ENCODE measurements around the gene ACAD10. TPM values are rescaled to one million over a fixed set of nuclear protein-coding genes. Genes with fewer than 3 reads are reported as not detected.
A peak's percentile ranks its signal among the peaks of the same experiment; 100 is the strongest.

Gene ACAD10
- total and polyA plus RNA-seq, 2 donors from 2014 or later: 33.7 to 47.0 TPM

DNA sequence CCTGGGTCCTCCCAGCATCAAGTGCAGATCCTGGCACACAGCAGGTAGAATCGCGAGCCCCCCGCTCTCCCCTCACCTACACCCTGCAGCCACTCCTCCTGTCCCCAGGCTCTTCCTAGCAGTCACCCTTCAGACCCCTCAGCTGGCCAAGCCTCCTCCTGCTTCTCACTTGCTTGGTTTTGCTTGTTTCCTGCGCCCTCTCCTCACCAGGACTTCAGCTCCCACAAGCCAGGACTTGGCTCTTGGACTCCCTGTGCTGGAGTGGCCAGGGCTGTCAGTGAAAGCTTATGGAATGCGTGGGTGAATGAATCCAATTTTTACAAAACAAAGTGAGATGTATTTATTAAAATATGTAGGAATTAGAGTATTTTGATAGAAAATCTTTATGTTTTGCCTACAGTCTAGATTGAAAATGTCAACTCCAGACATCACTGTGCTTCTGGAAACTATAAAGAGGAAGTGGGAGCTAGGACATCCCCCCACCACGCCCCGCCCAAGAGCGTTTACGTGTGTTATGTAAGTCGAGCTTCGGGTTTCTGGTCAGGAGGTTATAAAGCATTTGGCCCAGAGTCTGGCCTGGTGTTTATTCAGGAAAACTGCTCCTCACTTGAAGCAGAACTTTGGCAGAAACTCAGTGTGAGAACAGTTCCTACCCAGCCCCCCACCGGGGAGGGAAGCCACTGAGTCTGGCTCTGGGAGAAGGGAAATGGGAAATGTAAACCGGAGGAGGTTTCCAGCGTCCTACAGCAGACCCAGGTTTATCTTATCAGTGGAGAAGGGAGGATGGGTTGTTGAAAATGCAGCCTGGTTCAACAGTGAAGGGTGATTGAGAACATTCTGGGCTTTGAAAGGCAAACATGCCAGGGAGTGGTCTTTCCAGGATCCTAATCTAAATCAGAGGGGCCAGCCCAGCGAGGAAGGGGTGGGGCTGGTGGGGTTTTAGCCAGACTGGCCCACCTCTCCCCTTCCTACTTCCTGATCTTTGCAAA is 89.6 kb downstream of the ACAD10 start:
- FAIRE-seq (peak; percentile 61), DNase-seq (peak; percentile 77 to 97 (median 91))
- Histone ChIP-seq H3K9ac (ENCODE audit: low read length in 3 of 3) (peak overlapping the region in 2 of 3 donors; percentile 46 to 63), H3K27me3 (ENCODE audit: control insufficient read depth, insufficient read depth, low read length) (no peaks in the 10 kb centered on the region), H3K27ac (ENCODE audit: low read depth in 2 of 2, low read length in 2 of 2) (peak overlapping the region; percentile 93 to 96), H3K9me3 (ENCODE audit: control insufficient read depth in 2 of 3, insufficient read depth in 1 of 3, low read length in 3 of 3) (no peaks in the 10 kb centered on the region), H3K4me3 (ENCODE audit: low read length in 3 of 3) (peak overlapping the region in 2 of 3 donors; percentile 6 to 36), H3K4me1 (ENCODE audit: control insufficient read depth in 2 of 3, insufficient read depth in 2 of 3, low read depth in 1 of 3, low read length in 3 of 3) (peaks cover 9 to 51% (median 45%) of the 10 kb centered on the region in 3 donors), H3K36me3 (ENCODE audit: control insufficient read depth in 2 of 3, insufficient read depth in 3 of 3, low read length in 3 of 3) (peaks cover 0 to 4% (median 0%) of the 10 kb centered on the region in 3 donors)
- intact Hi-C loops (cut with DNase I): no loop called here
- TF ChIP-seq, protein P1, sequence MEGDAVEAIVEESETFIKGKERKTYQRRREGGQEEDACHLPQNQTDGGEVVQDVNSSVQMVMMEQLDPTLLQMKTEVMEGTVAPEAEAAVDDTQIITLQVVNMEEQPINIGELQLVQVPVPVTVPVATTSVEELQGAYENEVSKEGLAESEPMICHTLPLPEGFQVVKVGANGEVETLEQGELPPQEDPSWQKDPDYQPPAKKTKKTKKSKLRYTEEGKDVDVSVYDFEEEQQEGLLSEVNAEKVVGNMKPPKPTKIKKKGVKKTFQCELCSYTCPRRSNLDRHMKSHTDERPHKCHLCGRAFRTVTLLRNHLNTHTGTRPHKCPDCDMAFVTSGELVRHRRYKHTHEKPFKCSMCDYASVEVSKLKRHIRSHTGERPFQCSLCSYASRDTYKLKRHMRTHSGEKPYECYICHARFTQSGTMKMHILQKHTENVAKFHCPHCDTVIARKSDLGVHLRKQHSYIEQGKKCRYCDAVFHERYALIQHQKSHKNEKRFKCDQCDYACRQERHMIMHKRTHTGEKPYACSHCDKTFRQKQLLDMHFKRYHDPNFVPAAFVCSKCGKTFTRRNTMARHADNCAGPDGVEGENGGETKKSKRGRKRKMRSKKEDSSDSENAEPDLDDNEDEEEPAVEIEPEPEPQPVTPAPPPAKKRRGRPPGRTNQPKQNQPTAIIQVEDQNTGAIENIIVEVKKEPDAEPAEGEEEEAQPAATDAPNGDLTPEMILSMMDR (IDR thresholded peaks at IDR 0.05; ENCODE audit: borderline replicate concordance, extremely low read depth, insufficient read depth): no peak

DNA sequence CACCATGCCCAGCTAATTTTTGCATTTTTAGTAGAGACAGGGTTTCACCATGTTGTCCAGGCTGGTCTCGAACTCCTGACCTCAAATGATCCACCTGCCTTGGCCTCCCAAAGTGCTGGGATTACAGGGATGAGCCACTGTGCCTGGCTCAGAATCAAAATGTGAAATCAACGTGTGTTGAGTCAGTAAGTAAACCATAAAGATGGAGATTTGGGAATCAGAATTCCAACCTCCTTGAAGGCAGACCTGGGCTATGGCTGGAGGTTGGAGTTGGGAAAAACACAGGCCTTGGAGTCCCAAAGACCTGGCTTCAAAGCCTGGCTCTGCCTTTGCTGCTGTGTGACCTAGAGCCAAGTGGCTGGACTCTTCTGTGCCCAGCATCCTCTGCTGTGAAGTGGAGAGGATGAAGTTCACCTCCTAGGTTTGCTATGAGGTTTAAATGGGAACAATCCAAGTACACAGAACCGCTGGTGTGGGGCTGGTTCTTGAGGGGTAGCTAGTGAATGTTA is 91.0 kb downstream of the ACAD10 start:
- DNase-seq (no peak), FAIRE-seq (no peak)
- Histone ChIP-seq H3K36me3 (ENCODE audit: control insufficient read depth in 2 of 3, insufficient read depth in 3 of 3, low read length in 3 of 3) (peaks cover 0 to 8% (median 3%) of the 10 kb centered on the region in 3 donors), H3K9me3 (ENCODE audit: control insufficient read depth in 2 of 3, insufficient read depth in 1 of 3, low read length in 3 of 3) (peaks cover 0 to 4% (median 0%) of the 10 kb centered on the region in 3 donors), H3K27me3 (ENCODE audit: control insufficient read depth, insufficient read depth, low read length) (no peaks in the 10 kb centered on the region), H3K27ac (ENCODE audit: low read depth in 2 of 2, low read length in 2 of 2) (peak overlapping the region; percentile 89 to 93), H3K4me1 (ENCODE audit: control insufficient read depth in 2 of 3, insufficient read depth in 2 of 3, low read depth in 1 of 3, low read length in 3 of 3) (peaks cover 9 to 52% (median 45%) of the 10 kb centered on the region in 3 donors), H3K9ac (ENCODE audit: low read length in 3 of 3) (peak overlapping the region in 1 of 3 donors; percentile 44), H3K4me3 (ENCODE audit: low read length in 3 of 3) (peak overlapping the region in 1 of 3 donors; percentile 32)
- intact Hi-C loops (cut with DNase I): no loop called here
- TF ChIP-seq, protein P1 (IDR thresholded peaks at IDR 0.05; ENCODE audit: borderline replicate concordance, extremely low read depth, insufficient read depth): no peak

DNA sequence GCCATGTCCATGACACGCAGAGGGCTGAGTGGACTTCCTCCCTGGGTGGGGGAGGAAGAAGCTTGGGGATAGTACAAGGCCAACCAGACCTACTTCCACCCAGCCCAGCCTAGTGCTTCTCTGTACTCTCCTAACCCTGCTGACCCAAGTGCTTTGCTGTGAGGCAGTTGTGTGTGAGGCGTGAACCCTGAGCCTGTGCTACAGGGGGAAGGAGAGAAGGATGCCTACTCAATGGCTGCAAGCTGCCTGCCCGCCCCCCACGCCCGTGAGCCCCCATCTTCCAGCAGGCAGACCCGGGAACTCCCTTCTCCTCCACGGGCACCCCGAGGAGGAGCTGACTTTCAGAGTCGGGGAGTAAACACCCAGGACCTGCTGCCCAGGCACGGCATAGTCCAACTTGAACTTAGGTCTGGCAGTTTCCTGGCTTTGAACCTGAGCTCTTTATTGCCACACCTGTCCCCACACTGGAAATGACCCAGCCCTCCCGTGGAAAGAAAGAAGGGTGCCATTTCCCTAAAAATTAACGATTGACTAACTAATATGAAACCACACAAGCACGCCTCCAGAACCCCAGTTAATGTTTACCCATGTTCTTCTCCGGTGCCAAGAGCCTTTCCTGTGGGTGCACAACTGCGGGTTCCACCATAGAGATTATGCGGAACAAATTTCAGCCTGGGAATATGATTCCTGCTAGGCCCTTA is 91.6 kb downstream of the ACAD10 start:
- H3K27ac ChIP-seq (ENCODE audit: low read depth in 2 of 2, low read length in 2 of 2): peak overlapping the region; percentile 89 to 93
- intact Hi-C loops (cut with DNase I): no loop called here
- FAIRE-seq: peak; percentile 45
- peaks cover 9 to 52% (median 45%) of the 10 kb centered on the region in 3 donors for H3K4me1 ChIP-seq (ENCODE audit: control insufficient read depth in 2 of 3, insufficient read depth in 2 of 3, low read depth in 1 of 3, low read length in 3 of 3)
- DNase-seq: peak in 4 of 5 donors; percentile 33 to 83 (median 65)
- H3K36me3 ChIP-seq (ENCODE audit: control insufficient read depth in 2 of 3, insufficient read depth in 3 of 3, low read length in 3 of 3): peaks cover 0 to 10% (median 3%) of the 10 kb centered on the region in 3 donors
- peaks cover 0 to 4% (median 0%) of the 10 kb centered on the region in 3 donors for H3K9me3 ChIP-seq (ENCODE audit: control insufficient read depth in 2 of 3, insufficient read depth in 1 of 3, low read length in 3 of 3)
- peak overlapping the region in 1 of 3 donors; percentile 44 for H3K9ac ChIP-seq (ENCODE audit: low read length in 3 of 3)
- peak overlapping the region in 1 of 3 donors; percentile 32 for H3K4me3 ChIP-seq (ENCODE audit: low read length in 3 of 3)
- TF ChIP-seq, protein P1 (IDR thresholded peaks at IDR 0.05; ENCODE audit: borderline replicate concordance, extremely low read depth, insufficient read depth): no peak
- H3K27me3 ChIP-seq (ENCODE audit: control insufficient read depth, insufficient read depth, low read length): no peaks in the 10 kb centered on the region
